IPS-NIHi7 (cell line): ENCODE results near the gene CFAP77.
"Not testable (repeated sequence)": the region's sequence is repeated elsewhere in the genome, so short reads cannot be mapped to it uniquely, and the experiment has no call there.

Source experiments
- DNase-seq: peaks from one replicate; pipeline ENCODE4 v3.0.0; 2012; ENCODE audit warnings: mixed read lengths; ENCODE audit errors: extremely low spot score

Gene CFAP77

DNA sequence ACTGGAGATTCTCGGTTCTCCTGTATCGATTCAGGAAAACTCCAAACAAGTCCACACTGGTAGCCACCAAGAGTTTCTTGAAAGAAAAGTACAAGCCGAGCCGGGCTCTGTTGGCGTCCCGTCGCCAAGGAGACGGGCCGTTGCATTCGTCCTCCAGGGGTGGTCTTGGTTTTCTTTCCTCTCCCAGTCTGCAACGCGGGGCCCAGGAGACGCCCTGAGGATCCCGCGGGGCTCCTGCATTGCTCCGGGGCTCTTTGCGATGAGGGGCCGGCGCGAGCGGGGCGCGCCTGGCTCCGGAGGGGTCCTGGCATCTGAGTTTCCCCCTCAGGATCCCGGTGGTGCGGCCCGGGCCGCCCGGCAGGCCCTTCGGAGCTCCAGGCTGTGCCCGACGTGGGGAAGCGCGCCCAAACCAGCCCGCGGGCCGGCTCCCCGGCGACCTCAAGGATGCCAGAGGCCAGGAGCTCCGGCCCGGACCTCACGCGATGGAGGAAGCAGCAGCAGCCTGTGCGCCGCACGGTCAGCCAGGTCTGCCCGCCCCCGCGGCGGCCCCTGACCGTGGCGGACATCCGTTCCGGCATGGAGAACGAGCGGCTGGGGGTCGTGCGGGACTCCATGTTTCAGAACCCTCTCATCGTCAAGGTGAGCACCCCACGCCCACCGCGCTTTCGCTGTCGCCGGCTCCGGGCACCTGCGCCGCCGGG is at the start of gene CFAP77:
Gene CFAP77 (plus strand): TSS at position 384 of the 701 bp plus-strand sequence. CDS start 61 bp downstream, at position 445.
- peak; percentile 73 for DNase-seq

- no peak for DNase-seq
Observed at GRCh38 chr9:132364068-132364467, 45.9 kb upstream of the CFAP77 start.

GRCh38 chr9:132365986-132366385 is 44.0 kb upstream of the CFAP77 start:
- DNase-seq: no peak

DNA sequence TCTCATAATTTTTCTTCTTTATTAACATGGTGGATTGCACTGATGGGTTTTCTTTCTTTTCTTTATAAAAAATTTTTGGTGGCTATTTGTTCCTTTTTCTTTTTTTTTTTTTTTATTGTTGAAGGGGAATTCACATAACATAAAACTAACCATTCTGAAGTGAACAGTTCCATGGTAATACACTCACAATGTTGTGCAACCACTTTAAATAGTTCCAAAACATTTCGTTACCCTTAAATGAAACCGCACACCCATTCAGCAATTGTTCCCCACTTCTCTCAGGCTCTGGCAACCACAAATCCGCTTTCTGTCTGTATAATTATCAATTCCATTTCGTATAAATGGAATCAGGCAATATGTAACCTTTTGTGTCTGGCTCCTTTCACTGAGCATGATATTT is 43.5 kb upstream of the CFAP77 start:
- DNase-seq: no peak

- no peak for DNase-seq
Observed at GRCh38 chr9:132367613-132368313, 42.2 kb upstream of the CFAP77 start.

GRCh38 chr9:132369421-132369820 is 40.6 kb upstream of the CFAP77 start:
- no peak for DNase-seq

- DNase-seq: no peak
Observed at GRCh38 chr9:132370592-132370991, 39.4 kb upstream of the CFAP77 start.

DNA sequence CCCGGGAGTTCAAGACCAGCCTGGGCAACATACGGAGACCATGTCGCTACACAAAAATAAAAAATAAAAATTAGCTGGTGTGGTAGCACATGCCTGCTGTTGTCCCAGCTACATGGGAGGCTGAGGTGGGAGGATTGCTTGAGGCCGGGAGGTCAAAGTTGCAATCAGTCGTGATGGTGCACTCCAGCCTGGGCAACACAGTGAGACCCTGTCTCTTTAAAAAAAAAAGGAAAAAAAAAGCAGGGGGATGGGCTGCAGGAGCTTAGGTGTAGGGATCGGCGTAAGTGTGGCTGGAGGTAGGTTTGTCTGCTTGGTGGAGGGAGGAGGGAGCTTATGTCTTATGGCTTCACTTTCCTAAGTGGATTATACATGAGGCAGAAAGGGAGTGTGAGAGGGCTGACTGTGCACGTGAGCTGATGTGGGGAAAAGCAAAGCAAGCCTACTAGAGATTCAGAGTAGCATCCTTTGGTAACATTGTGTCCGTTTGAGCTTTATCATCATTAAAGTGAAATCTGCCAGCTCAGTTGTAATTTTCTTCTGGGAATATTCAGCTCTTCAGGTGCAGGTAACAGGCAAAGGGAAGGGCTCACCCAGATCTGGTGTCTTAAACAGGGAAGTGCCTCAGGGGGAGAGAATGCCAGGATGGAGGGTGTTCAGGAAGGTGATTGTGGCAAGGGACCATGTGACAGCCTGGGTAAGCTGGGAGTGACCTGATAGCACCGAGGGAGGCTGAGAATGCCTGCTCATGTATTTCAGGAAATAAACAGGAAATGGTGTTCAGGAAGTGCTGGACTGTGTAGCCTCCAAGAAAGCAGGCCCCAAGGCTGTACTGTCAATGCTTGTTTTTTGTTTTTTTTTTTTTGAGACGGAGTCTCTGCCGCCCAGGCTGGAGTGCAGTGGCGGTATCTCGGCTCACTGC is 37.6 kb upstream of the CFAP77 start:
- DNase-seq: no peak

DNA sequence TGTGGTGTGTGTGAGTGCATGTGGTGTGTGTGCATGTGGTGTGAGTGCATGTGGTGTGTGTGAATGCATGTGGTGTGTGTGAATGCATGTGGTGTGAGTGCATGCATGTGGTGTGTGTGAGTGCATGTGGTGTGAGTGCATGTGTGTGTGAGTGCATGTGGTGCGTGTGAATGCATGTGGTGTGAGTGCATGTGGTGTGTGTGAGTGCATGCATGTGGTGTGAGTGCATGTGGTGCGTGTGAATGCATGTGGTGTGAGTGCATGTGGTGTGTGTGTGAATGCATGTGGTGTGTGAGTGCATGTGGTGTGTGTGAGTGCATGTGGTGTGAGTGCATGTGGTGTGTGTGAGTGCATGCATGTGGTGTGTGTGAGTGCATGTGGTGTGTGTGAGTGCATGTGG is 32.2 kb upstream of the CFAP77 start:
- not testable (repeated sequence) for DNase-seq

DNA sequence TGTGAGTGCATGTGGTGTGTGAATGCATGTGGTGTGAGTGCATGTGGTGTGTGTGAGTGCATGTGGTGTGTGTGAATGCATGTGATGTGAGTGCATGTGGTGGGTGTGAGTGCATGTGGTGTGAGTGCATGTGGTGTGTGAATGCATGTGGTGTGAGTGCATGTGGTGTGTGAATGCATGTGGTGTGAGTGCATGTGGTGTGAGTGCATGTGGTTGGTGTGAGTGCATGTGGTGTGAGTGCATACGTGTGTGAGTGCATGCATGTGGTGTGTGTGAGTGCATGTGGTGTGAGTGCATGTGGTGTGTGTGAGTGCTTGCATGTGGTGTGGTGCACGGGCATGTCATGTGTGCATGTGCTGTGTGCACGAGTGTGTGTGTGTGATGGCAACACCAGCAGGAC is 31.6 kb upstream of the CFAP77 start:
- not testable (repeated sequence) for DNase-seq

- no peak for DNase-seq
Observed at GRCh38 chr9:132381966-132382541, 28.0 kb upstream of the CFAP77 start.

DNA sequence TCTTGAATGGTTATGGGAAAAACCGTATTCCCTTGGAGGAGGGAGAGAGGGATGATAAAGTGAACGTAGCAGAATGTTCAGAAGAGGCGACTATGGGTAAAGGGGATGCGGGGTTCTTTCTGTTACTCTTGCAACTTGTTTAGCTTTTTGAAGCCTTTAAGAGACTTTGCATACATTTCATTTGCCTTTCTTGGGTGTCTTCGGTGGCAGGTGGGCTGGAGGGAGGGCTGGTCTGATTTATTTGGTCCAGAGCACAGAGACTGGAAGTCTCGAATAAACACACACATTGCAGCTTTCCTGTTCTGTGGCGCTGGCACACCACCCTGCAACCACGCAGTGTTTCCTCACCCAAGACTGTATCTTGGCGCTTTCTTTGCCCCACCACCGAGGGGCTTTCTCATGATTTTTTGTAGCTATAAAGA is 26.5 kb upstream of the CFAP77 start:
- no peak for DNase-seq

DNA sequence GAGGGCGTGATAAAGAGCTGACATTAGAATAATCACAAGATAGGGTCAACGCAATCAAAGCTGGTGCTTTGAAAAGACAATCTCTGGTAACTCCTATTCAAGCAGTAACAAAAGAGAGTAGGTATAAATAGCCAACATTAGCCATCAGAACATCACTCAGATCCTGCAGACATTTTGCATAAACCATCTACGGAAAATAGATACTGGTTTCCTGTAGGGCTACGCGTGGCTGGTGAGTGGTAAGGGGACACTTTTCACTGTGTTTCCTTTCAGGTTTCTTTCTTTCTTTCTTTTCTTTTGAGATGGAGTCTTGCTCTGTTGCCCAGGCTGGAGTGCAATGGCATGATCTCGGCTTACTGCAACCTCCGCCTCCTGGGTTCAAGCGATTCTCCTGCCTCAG is 25.6 kb upstream of the CFAP77 start:
- no peak for DNase-seq

DNA sequence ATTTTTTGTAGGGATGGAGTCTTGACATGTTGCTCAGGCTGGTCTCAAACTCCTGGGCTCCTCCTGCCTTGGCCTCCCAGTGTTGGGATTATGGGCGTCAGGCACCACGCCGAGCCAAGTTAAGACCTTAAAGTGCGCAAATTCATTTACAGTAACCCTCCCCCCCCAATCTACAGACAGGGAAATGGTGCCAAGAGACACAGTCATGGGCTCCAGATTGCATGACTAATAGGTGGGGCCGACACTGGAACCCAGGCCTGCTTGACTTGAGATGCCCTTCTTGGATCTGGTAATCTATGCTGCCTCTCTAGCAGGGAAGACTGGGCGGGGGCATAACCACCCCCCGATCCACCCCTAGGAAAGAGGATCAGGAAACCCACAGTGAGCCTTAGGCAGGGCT is 22.9 kb upstream of the CFAP77 start:
- DNase-seq: no peak

DNA sequence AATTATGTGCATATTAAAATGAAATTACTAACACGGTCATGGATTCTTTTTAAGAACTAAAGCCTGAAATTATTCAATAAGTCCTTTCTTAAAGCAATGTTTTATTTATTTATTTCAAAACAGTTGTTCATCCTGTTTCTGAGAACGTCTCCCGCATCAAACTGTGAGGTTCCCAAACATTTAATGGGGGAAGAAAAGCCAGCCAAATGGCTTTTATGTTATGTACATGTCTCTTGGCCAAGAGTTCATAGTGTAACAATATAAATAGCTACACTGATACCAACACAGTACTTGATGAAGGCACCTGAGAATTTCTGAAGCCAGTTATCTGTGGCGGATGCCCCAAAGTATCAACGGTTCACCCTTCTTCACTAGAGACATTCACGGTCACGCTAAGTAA is 19.0 kb upstream of the CFAP77 start:
- no peak for DNase-seq

DNA sequence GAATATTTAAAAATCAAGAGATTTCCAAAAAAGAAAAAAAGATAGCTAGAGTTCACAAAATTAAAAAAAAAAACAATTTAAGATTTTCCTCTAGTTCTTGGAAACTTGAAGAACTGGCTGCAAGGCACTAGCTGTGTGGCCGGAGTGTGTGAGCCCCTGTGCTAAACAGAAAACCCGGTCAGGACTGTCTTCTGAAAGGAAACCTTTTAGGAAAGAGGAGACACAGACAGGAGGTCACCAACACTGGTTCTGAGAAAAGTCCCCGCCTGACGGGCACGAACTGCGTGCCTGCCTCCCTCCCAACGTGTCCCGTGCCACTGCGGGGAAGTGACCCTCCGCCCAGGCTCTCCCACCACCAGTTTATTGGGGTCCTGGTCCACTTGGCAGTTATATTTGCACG is 18.6 kb upstream of the CFAP77 start:
- DNase-seq: no peak

GRCh38 chr9:132395560-132395959 is 14.5 kb upstream of the CFAP77 start:
- no peak for DNase-seq

DNA sequence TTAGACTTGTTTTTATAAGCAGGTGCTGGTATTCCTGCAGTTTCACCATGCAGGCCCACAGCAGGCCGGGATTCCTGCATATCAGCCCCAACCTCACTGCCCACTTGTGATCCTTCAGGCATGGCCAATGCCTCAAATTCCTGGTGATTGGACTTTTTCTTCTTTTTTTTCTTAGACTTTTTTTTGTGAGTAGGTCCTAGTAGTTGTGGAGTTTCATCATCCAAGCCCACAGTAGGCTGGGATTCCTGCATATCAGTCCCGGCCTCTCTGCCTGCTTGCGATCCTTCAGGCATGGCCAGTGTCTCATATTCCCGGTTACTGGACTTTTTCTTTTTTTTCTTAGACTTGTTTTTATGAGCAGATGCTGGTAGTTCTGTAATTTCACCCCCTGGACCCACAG is 8.2 kb upstream of the CFAP77 start:
- DNase-seq: no peak

DNA sequence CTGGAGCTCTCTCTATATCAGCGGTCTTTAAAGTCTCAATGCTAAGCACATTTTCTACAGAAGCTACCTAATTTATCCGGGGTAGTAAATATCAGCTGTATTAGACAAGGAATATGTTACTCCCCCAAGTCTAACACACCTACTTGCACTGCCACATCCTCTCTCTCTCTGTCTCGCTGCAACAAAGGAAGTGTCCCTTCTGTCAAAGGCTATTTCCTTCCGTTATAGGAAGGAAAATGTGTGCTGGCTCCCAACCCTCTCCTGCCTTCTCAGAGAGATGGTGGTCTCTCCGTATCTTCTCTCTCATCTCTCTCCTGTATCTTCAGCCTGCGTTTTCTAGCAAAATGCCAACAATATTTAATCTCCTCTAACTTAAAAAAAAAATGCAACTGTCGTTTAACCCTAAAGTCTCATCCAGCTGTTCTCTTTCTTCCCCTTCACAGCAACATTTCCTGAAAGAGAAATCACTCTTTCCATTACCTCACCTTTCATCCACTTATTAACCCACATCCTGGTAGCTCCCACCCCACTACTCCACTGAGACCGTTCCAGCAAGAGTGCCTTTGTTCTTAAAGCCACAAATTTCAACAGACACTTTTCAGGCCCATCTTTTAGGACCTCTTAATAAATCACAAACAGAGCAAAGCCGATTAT is 5.7 kb upstream of the CFAP77 start:
- no peak for DNase-seq

GRCh38 chr9:132406554-132407122 is 3.4 kb upstream of the CFAP77 start, which contains the start of gene TTF1:
Gene TTF1 (minus strand): TSS chr9:132406840. CDS start chr9:132402821, 4,019 bp downstream.
- peak; percentile 95 for DNase-seq

DNA sequence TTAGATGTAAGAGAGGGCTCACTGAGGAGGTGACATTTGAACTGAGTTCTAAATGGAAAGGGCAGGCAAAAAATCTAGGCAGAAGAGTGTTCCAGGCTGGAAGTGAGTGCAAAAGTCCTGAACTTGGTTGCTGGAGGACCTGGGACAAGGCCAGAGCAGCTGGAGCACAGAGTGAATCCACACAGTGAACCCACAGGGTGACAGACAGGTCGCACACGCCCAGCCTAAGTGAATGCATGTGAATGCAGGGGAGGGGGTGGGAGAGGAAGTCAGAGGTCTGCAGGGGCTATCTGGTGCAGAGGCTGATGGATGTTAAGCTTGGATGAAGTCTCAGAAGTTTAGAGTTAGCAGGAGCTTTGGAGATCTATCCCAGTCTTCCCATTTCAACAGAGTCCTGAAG is 2.8 kb upstream of the CFAP77 start:
- DNase-seq: no peak
